OCI-LY3 (cell line): Measurements from ENCODE around the gene CMA1.

Source experiments
- CTCF ChIP-seq: fragments of 200-600, 300-600 bp; sonication (generic); IDR thresholded peaks from 2 replicates; pipeline ENCODE4 v1.5.1; 2014; ENCODE audit warnings: antibody characterized with exemption, low read length, low read depth
- EZH2phosphoT487 ChIP-seq: fragments of 200-600 bp; shearing (Covaris generic); IDR thresholded peaks from 2 replicates; pipeline ENCODE4 v1.6.1; 2018; ENCODE audit warnings: antibody characterized with exemption, mixed run types, low read depth

- no peak for TF ChIP-seq CTCF
- TF ChIP-seq EZH2phosphoT487: no peak
Observed at GRCh38 chr14:24535737-24536136, 27.7 kb upstream of the CMA1 start.
